Stimulated activated CD8-positive, alpha-beta memory T cell treated with anti-CD3 and anti-CD28 coated beads, Interleukin-4, amount 100 ng/mL, for 1 hour (primary cell): Measurements from ENCODE around the gene GAB1.
"Not testable (repeated sequence)": the region's sequence is repeated elsewhere in the genome, so short reads cannot be mapped to it uniquely, and the experiment has no call there.

Experiments
- DNase-seq, 2 donors: peaks; one replicate each; pipeline ENCODE4 v3.0.0-alpha.2; 2020; ENCODE audit warnings: low read depth in 2 of 2, low spot score in 1 of 2

Gene GAB1

DNA sequence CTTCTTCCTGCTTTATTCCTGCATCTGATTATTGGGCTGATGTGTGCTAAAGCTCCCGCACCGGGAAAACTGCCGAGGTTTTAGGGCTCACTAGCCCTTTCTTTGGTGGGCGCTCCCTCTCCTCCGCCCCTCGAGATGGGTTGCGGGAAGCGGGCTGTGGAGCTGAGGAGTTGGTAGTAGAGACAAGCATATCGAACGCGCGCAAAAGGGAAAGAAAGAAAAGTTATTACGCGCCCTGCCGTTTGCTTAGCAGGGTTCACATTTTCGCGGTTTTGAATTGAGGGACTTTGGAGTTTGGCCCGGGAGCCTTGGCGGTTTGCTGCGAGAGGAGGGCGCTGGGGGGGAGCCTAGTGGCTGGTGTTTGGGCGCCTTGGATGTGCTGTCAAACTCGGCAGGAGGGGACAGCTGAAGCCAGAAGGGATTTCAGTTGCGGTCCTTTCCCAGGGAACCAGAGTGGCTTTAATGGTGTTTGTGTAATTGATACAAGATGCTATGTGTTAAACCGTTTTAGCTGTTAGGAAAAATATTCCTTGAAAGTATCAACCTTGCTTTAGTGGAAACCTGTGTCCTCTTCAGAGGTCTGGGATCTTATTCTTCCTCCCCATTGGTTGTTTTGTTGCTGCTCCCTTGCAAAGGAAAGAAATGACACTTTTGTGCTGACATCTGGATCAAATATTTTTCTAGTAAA is 1.1 kb downstream of the GAB1 start:
- DNase-seq = no peak

DNA sequence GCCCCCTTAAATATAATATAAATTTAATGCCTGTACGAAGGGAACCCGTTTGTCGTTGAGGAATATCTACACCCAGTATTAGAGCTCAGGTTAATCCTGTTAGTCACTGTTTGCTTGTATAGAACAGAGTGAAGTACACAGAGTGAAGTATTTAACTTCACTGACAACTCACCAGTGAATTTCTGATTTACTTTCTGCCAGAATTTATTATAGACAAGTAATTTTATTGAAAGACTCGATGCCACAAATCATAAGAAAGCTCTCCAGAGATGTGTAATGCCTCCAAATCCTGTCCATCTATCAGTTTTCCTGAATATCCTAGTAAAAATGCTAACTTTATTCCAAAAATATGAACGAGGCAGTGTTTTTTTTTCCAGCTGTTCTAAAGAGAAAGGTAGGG is 1.6 kb downstream of the GAB1 start:
- DNase-seq = no peak

DNA sequence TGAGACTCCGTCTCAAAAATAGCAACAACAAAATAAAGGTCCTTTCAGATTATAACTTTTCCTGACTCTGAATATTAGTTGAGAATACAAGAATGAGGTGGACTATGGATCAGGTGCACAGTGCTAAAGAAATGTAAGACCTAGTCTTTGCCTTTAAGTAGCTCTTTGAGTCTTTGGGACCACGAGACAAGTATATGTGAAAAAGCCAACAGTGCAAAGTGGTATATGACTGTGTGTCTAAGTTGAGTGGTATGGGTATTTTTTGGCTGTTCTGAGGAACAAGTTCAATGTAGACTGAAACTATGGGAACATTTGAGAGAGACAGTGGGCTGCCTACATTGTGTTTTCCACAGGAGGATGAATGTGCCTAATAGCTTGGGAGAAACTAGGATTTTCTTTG is 2.8 kb downstream of the GAB1 start:
- no peak for DNase-seq

DNA sequence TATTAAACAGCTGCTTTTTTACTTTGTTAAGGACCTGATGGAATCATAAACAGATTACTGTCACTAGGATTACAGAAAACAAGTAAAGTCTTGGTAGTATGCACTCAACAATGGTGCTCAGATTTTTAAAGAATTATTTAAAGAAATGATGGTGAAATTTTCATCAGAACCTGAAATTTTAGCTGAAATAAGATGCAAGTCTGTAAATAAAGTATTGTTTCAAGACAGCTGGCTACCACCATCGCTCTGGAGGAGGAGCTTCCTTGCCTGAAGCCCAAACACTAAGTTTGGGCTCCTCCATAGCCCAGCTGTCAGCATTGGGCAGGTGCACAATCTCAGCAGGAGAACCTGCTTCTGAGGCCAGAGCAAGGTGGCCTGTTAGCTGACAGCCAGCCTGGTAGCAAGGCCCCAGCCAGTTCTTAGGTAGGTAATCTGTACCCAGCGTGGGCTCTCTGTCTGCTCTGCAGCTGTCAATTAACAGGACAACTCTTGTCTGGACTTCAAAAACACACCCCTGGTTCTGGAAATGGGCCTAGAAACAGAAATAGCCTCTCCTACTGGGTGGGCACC is 4.6 kb downstream of the GAB1 start:
- no peak for DNase-seq

DNA sequence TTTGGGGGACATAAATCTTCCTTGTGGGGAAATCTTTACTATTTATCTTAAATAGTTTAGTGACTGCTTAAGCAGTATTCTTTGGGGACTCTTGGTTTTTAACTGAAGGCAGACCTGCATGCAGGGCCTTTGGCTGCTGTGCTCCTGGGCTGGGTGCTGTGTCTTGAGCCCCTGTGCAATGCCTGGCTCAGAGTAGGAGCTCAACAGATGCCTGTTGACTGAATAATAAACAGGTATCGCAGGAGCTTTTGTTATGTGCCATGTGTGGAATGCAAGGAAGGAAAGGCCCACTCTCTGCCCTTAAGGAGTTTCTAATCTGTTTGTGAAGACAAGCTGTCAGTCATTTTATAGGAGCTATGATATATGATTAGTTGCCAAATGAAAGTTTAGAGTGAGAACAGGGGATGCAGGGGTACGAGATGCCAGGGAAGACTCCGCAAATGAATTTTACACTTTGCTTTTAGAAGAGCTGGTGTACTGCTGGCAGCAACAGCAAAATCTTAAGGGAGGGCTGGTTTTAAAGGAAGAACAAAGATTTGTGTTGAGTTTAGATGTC is 6.7 kb downstream of the GAB1 start:
- DNase-seq = no peak

DNA sequence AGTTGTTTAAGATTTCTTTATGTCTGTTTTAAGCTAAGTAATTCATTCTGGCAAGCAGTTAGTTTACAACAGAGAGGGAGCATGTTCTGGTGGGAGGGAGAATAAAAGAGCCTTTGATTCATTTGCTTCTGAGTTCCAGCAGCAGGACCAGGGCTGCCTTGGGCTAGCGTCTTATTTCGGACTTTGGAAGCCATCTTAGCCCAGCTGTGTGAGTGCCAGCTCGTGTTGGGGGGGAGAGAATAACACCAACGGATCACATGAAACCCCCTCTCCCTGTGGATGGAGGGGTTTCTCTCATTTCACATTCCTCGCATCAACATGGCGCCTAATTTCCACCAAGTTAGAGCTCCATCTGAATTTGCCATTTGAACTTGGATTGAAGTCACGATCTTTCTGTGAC is 7.4 kb downstream of the GAB1 start:
- DNase-seq = no peak

DNA sequence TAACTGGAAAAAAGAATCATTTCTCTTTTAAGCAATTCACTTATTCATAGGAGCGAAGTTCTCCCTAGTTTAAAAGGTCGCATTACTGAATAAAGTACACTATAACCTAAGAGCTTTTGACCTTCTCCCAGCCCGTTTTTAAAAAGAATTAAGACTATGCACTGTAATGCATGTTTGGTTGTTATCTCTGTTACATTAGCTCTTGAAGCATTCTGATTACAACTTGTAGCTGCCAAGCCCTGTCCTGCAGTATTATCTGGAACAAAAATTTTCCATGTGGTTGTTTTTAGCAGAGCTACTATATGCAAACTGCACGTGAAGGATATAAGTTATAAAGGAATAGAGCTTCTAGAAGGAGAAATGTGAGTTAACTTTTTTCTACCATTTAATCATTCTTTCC is 8.1 kb downstream of the GAB1 start:
- no peak for DNase-seq

DNA sequence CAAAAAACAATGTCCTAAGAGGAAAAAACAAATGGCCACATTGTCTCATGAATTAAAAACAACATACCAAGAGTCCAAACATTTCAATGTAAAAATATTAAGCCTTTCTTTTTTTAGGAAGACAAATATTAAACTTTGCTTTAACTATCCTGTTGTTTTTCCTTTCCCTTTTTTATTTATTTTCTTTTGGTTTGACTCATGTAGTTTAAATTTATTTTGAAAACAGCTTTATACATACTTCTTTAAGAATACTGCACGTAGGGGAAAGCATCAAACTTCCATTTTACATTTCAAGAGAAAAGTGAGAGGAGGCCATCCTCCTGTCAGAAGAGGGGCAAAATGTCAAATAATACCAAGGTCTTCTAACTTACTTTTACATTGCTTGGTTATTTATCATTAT is 8.7 kb downstream of the GAB1 start:
- DNase-seq = no peak

DNA sequence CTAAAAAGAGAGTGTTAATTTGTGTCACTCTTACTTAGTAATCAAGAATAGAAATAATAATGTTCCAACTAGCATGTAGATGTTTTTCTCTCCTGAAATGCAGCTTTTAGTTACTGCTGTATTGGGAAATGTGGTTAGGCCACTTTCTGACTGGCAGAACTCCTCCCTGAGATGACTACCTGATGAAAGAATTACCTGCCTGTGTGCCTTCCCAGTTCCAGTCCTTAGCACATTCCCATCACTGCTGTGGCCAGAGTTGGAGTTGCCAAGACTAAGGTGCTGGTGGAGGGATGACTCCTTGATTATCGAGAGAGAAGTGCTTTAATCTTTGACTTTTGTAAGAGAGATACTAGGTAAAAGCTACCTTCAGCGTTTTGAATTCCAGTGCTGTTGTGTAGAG is 9.5 kb downstream of the GAB1 start:
- no peak for DNase-seq

DNA sequence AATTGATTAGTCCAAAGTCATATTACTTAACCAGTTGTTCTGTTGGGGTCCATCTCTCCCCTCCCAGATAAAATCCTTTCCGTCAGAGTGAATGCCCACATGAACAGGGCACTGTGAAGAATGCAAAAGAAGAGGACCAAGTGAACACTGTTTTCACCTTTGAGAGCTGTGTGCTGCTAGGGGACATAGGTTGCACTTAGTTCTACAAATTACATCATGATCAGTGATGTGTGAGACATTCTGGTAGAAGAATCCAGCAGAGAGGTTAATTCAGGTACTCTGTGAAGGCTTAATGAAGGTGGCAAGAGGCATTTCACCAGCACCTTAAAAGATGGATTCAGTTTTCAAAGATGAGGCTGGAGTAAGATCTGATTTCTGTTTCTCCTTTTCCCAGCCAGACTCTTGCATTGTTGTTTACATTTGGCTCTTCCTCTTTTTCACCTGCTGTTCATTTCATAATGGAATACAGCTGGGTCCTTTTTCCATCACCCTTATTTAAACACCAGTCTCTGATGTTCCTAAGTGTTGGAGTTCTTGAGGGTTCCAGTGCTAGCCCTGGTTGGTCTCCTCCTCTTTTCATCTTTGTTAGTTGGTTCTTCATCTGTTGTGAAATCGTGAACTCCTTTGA is 10.9 kb downstream of the GAB1 start:
- DNase-seq = no peak

DNA sequence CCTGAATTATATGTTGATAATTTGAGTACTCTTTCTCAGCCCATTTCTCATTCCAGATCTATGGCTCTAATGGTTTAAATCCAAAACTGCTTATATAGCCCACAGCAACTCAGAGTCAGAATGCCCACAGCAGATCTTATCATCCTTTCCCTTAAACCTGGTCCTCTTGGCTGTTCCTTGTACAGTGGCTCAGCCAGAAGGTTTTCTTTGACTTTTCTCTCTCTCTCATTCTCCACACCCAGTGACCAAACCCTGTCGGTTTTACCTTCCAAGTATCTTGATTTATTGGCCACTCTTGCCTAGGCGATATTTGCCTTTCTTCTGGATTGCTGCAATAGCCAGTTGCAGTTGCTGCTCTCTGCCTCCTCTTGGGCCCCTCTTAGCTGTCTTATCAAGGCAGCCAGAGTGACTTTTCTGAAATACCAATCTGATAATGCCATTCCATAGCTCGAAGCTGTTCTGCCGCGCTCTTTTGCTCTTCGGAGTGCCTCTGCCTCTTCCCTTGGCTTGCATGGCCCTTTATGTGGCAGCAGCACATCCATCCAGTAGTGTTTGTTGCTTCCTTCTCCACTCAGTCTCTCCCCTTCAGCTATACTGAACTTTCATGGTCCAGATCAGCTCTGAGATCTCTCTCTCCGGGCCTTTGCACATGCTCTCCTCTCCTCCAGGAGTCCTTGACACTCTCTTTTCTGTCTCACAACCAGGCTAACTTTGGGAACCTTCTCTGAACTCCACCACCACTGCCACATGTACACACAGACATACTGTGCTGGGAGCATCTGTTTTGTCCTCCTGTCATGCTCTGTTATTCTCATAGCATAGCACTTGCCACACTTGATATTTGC is 11.8 kb downstream of the GAB1 start:
- DNase-seq = no peak

DNA sequence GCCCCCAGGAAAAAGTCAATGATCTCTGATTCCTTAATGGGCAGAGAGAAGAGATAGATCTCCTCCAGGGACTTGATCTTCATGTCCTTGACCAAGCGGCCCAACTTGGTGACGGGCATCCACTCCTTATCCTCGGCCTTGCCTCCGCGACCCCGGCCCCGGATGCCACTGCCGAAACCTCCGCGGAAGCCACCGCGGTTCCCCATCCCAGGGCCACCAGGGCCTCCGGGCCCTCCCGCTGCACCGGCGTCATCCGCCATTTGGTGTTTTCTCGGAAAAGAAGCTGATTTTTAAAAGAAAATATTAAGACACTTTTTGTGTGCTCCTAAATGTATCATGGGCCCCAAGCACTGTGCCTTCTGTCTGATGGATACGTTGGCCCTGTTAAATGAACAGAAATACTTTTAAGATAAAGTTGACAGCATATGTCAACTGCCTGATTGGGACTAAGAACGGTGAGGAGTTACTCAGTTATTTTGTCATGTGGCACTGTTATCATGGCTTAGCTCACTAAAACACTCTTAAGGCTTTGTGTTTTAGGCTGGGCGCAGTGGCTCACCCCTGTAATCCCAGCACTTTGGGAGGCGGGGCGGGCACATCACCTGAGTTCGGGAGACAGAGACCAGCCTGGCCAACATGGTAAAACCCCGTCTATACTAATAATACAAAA is 13.3 kb downstream of the GAB1 start:
- not testable (repeated sequence) for DNase-seq

DNA sequence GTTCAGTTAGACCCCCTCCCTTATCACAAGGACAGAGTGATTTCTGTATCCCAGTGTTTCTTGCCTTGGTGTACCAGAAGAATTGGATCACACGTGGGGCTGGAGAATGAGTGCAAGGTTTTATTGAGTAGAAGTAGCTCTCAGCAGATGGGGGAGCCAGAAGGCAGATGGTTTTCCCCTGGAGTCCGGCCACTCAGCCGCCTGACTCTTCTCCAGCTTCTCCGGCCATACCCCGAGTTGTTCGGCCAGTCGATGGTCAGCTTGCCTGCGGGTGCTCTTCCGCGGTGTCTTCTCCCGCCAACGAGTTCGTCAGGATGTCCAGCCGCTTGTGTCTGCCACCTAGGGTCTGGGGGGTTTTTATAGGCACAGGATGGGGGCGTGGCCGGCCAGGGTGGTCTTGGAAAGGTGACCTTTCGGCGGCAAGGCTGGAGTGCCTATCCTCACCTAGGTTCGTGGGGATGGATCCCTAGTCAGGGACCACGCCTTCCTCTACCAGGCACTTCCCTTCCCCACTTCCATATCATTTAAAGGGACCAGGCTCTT is 14.5 kb downstream of the GAB1 start:
- no peak for DNase-seq

DNA sequence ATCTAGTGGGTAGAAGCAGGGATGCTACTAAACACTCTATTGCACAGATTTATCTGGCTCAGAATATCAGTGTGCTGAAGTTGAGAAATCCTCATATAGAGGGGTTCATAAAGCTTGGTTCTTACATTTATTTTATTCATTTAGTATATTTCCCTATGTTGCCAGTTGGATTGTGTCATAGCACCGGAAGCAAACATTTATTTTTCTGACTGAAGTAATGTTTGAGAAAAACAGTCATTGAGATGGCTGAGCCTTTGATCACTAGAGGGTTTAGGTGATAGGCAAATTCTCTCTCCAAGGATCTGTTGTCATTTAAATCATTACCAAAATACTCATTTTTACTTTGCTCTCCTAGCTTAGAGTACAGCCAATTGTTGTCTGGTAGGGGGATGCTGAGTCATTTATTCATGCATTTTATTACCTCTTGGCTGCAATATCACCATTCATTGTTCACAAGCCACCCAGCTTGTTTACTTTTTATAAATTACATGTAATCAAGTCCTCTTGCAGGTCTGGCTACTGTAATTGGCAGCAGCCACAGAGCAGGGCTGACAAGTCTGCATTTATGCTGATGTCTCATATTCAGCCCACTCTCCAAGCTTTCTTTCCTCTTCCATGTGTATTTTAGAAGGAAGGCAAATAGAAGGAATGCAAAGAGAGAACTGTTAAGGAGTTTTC is 15.2 kb downstream of the GAB1 start:
- DNase-seq = no peak

DNA sequence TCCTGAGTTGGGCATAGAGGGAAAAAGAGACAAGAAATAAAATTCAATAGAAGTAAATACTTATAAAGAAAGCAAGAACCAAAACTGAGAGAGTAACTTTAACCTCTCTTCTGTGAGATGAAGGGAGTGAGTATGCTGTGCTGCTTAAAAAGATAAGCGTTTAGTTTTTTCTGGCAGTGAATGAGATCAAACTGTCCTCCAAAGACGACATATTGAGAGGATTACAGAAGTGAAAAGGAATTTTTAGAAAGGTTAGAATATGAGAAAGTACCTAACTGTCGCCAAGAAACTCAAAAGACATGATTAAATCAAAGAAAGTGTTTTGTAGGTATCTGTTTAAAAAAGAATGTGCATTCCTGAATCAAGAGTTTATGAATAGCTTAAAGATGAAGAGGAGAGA is 16.0 kb downstream of the GAB1 start:
- no peak for DNase-seq

DNA sequence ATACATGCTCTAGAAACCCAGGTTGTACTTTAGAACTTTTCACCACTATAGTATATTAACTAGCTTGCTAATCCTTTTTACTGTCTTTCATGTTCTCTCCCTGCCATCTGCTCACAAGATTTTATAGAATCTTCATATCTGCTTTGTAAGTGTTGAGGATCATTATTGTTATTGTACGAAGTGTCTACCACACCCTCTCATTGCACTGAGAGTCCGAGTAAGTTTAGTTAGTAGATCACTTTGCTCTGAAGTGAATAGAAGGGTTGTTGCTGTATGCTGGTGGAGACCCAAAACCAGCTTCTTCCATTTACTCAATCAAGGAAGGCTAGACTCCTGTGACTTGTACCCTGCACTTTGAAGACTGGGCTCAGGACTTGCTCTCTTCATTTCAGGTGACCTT is 17.1 kb downstream of the GAB1 start:
- no peak for DNase-seq

DNA sequence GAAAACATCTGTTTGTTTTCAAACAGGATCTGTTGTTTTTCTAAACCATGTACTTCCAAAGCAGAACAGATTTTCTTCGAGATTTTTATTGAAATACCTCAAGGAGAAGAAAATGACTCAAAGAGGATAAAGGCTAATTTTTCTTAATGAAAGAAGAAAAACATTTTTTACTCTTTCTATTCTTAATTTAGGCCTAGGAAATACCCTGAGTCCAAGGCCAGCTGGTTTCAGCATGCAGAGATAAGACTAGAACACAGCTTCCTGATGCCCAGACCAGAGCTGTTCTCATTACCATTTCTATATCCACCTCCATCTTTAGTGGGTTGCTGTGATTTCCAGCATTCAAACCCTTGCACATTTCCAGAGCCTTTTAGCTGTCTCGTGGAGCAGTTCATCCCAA is 18.3 kb downstream of the GAB1 start:
- no peak for DNase-seq

DNA sequence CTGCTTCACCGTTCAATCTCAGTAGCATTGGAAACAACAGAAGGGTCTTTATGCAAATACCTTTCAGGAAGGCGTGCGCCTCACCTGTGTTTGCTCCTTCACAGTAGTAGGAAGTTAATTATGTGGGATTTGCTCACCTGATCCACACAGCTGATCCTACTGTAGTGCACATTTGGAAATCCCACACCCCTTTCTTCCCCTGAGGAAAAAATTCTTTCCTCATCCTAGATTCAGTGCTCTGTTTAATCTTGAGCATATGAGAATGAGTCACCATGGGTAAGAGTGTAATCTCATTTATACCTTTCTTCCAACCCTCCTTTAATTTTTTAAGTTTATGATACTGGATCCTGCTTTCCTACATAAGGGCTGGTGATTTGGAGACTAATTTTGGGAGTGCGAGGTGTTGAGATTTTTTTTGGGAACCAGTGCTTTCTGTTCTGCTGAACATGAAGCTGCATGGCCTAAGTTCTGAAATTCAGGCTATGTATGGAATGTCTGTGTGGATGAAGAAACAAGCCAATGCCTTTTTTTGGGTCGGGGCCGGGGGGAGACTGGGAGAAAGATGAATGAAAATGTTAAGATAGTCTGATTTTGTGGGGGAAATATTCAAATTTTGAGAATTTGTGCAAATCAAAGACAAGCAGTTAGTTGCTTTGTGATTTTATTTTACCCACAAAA is 19.0 kb downstream of the GAB1 start:
- no peak for DNase-seq

DNA sequence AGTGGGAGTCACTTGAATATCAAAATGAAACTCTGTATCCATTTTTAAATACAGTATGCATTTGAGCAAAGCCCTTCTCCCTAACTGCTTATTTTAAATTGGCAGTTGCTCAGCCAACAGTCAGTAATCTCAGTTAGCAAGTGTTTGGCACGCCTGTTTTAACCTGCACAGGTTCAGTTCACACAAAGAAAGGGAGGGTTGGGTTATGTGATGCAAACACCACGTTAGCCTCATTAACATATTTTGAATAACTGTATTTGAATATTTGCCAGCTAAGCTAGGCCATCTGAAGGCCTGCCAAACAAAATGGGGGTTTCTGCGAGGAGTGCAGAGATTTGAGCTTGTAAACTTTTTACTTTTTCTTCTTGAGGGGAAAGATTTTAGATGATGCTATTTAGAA is 19.8 kb downstream of the GAB1 start:
- DNase-seq = no peak
